Stimulated activated naive CD8-positive, alpha-beta T cell treated with anti-CD3 and anti-CD28 coated beads, Interleukin-15, Interleukin-2, amounts not matched to agents 100 ng/mL and 50 ng/mL, for 24 hours (primary cell): Measurements from ENCODE around the gene MCEMP1.

ENCODE experiments used
- H3K27ac Mint-ChIP-seq: one replicate; pipeline ENCODE4 v1.8.0; 2021; ENCODE audit warnings: mild to moderate bottlenecking, mixed read lengths
- H3K27me3 Mint-ChIP-seq: one replicate; pipeline ENCODE4 v1.8.0; 2021; ENCODE audit warnings: mixed read lengths
- H3K36me3 Mint-ChIP-seq: one replicate; pipeline ENCODE4 v1.8.0; 2021; ENCODE audit warnings: low read depth, mixed read lengths
- H3K4me1 Mint-ChIP-seq: one replicate; pipeline ENCODE4 v1.8.0; 2021; ENCODE audit warnings: low read depth, mixed read lengths
- H3K4me3 Mint-ChIP-seq: one replicate; pipeline ENCODE4 v1.8.0; 2021; ENCODE audit warnings: mild to moderate bottlenecking, mixed read lengths
- H3K9me3 Mint-ChIP-seq: one replicate; pipeline ENCODE4 v1.8.0; 2021; ENCODE audit warnings: mixed read lengths

Gene MCEMP1

GRCh38 chr19:7690779-7691258 lies 13.9 kb downstream of the MCEMP1 start:
- Mint-ChIP-seq H3K27ac (no peak overlapping the region), H3K4me3 (no peak overlapping the region), H3K27me3 (no peaks in the 10 kb centered on the region), H3K36me3 (no peaks in the 10 kb centered on the region), H3K4me1 (peaks cover 3% of the 10 kb centered on the region), H3K9me3 (no peaks in the 10 kb centered on the region)

GRCh38 chr19:7691497-7691896 lies 14.6 kb downstream of the MCEMP1 start:
- no peaks in the 10 kb centered on the region for H3K36me3 Mint-ChIP-seq
- no peak overlapping the region for H3K27ac Mint-ChIP-seq
- H3K4me1 Mint-ChIP-seq = peaks cover 4% of the 10 kb centered on the region
- H3K4me3 Mint-ChIP-seq = no peak overlapping the region
- H3K9me3 Mint-ChIP-seq = no peaks in the 10 kb centered on the region
- peaks cover under 1% of the 10 kb centered on the region for H3K27me3 Mint-ChIP-seq

- no peak overlapping the region for H3K27ac Mint-ChIP-seq
- peaks cover 6% of the 10 kb centered on the region for H3K4me1 Mint-ChIP-seq
- no peaks in the 10 kb centered on the region for H3K36me3 Mint-ChIP-seq
- H3K27me3 Mint-ChIP-seq = peaks cover 3% of the 10 kb centered on the region
- no peak overlapping the region for H3K4me3 Mint-ChIP-seq
- H3K9me3 Mint-ChIP-seq = no peaks in the 10 kb centered on the region
Measured at GRCh38 chr19:7692417-7693088, 15.7 kb downstream of the MCEMP1 start.

GRCh38 chr19:7694499-7694898 lies 17.6 kb downstream of the MCEMP1 start:
- no peak overlapping the region for H3K27ac Mint-ChIP-seq
- no peaks in the 10 kb centered on the region for H3K9me3 Mint-ChIP-seq
- H3K36me3 Mint-ChIP-seq = no peaks in the 10 kb centered on the region
- H3K4me3 Mint-ChIP-seq = no peak overlapping the region
- H3K4me1 Mint-ChIP-seq = peaks cover 19% of the 10 kb centered on the region
- H3K27me3 Mint-ChIP-seq = peaks cover 3% of the 10 kb centered on the region

GRCh38 chr19:7697721-7698287 lies 20.9 kb downstream of the MCEMP1 start:
- no peak overlapping the region for H3K27ac Mint-ChIP-seq
- H3K27me3 Mint-ChIP-seq = peaks cover 3% of the 10 kb centered on the region
- H3K9me3 Mint-ChIP-seq = no peaks in the 10 kb centered on the region
- peaks cover 32% of the 10 kb centered on the region for H3K4me1 Mint-ChIP-seq
- H3K4me3 Mint-ChIP-seq = peak overlapping the region; percentile 77
- H3K36me3 Mint-ChIP-seq = no peaks in the 10 kb centered on the region

GRCh38 chr19:7698583-7698982 lies 21.7 kb downstream of the MCEMP1 start:
- Mint-ChIP-seq H3K9me3 (no peaks in the 10 kb centered on the region), H3K27me3 (peaks cover 3% of the 10 kb centered on the region), H3K27ac (peak overlapping the region; percentile 89), H3K4me1 (peaks cover 39% of the 10 kb centered on the region), H3K4me3 (peak overlapping the region; percentile 77), H3K36me3 (no peaks in the 10 kb centered on the region)

- peaks cover 43% of the 10 kb centered on the region for H3K4me1 Mint-ChIP-seq
- H3K27ac Mint-ChIP-seq = peak overlapping the region; percentile 89
- no peaks in the 10 kb centered on the region for H3K9me3 Mint-ChIP-seq
- H3K4me3 Mint-ChIP-seq = peak overlapping the region; percentile 77
- H3K27me3 Mint-ChIP-seq = peaks cover 3% of the 10 kb centered on the region
- no peaks in the 10 kb centered on the region for H3K36me3 Mint-ChIP-seq
Measured at GRCh38 chr19:7699003-7699402, 22.1 kb downstream of the MCEMP1 start.

GRCh38 chr19:7699417-7700401 lies 22.8 kb downstream of the MCEMP1 start:
- H3K27me3 Mint-ChIP-seq = peaks cover 3% of the 10 kb centered on the region
- H3K4me1 Mint-ChIP-seq = peaks cover 48% of the 10 kb centered on the region
- no peaks in the 10 kb centered on the region for H3K36me3 Mint-ChIP-seq
- peak overlapping the region; percentile 77 for H3K4me3 Mint-ChIP-seq
- peak overlapping the region; percentile 89 for H3K27ac Mint-ChIP-seq
- H3K9me3 Mint-ChIP-seq = no peaks in the 10 kb centered on the region

GRCh38 chr19:7701049-7701653 lies 24.3 kb downstream of the MCEMP1 start:
- H3K27ac Mint-ChIP-seq = no peak overlapping the region
- H3K4me1 Mint-ChIP-seq = peaks cover 62% of the 10 kb centered on the region
- peak overlapping the region; percentile 41 for H3K4me3 Mint-ChIP-seq
- no peaks in the 10 kb centered on the region for H3K9me3 Mint-ChIP-seq
- peaks cover 3% of the 10 kb centered on the region for H3K27me3 Mint-ChIP-seq
- H3K36me3 Mint-ChIP-seq = no peaks in the 10 kb centered on the region

GRCh38 chr19:7701654-7702457 lies 25.0 kb downstream of the MCEMP1 start, which contains the start of gene FCER2:
Gene FCER2 (minus strand): TSS chr19:7702131. CDS start chr19:7699760, 2,371 bp downstream.
- no peaks in the 10 kb centered on the region for H3K36me3 Mint-ChIP-seq
- no peaks in the 10 kb centered on the region for H3K27me3 Mint-ChIP-seq
- H3K4me1 Mint-ChIP-seq = peaks cover 66% of the 10 kb centered on the region
- peak within 1 kb of the TSS; percentile 41 for H3K4me3 Mint-ChIP-seq
- no peaks in the 10 kb centered on the region for H3K9me3 Mint-ChIP-seq
- H3K27ac Mint-ChIP-seq = peak within 1 kb of the TSS; percentile 85

- Mint-ChIP-seq H3K36me3 (no peaks in the 10 kb centered on the region), H3K27me3 (no peaks in the 10 kb centered on the region), H3K27ac (no peak overlapping the region), H3K9me3 (no peaks in the 10 kb centered on the region), H3K4me3 (no peak overlapping the region), H3K4me1 (peaks cover 68% of the 10 kb centered on the region)
Measured at GRCh38 chr19:7703332-7703731, 26.4 kb downstream of the MCEMP1 start.

- Mint-ChIP-seq H3K27me3 (no peaks in the 10 kb centered on the region), H3K4me3 (no peak overlapping the region), H3K4me1 (peaks cover 66% of the 10 kb centered on the region), H3K9me3 (no peaks in the 10 kb centered on the region), H3K27ac (peak overlapping the region; percentile 40), H3K36me3 (no peaks in the 10 kb centered on the region)
Measured at GRCh38 chr19:7704280-7705060, 27.6 kb downstream of the MCEMP1 start.

- H3K36me3 Mint-ChIP-seq = no peaks in the 10 kb centered on the region
- peak overlapping the region; percentile 49 for H3K4me3 Mint-ChIP-seq
- no peaks in the 10 kb centered on the region for H3K27me3 Mint-ChIP-seq
- H3K4me1 Mint-ChIP-seq = peaks cover 67% of the 10 kb centered on the region
- H3K9me3 Mint-ChIP-seq = no peaks in the 10 kb centered on the region
- H3K27ac Mint-ChIP-seq = peak overlapping the region; percentile 87
Measured at GRCh38 chr19:7705387-7706187, 28.7 kb downstream of the MCEMP1 start.
